Glutamatergic neuron (in vitro differentiated cells): ENCODE results near the gene PIM1. TPM values are rescaled to one million over a fixed set of nuclear protein-coding genes. Genes with fewer than 3 reads are reported as not detected.

ENCODE experiments used
- DNase-seq: peaks from one replicate; pipeline ENCODE4 v3.0.0; 2022
- H3K27ac Mint-ChIP-seq: one replicate; pipeline ENCODE4 v1.8.0; 2020; ENCODE audit warnings: mild to moderate bottlenecking, mixed read lengths, inconsistent platforms; ENCODE audit not compliant: unreplicated experiment
- H3K27me3 Mint-ChIP-seq: one replicate; pipeline ENCODE4 v1.8.0; 2020; ENCODE audit warnings: mild to moderate bottlenecking, moderate library complexity, mixed read lengths, inconsistent platforms; ENCODE audit not compliant: unreplicated experiment
- H3K36me3 Mint-ChIP-seq: one replicate; pipeline ENCODE4 v1.8.0; 2020; ENCODE audit warnings: mild to moderate bottlenecking, mixed read lengths, inconsistent platforms; ENCODE audit not compliant: unreplicated experiment
- H3K4me1 Mint-ChIP-seq: one replicate; pipeline ENCODE4 v1.8.0; 2020; ENCODE audit warnings: mild to moderate bottlenecking, low read depth, mixed read lengths, inconsistent platforms; ENCODE audit not compliant: unreplicated experiment
- H3K4me3 Mint-ChIP-seq: one replicate; pipeline ENCODE4 v1.8.0; 2020; ENCODE audit warnings: mild to moderate bottlenecking, mixed read lengths, inconsistent platforms; ENCODE audit not compliant: unreplicated experiment
- H3K9me3 Mint-ChIP-seq: one replicate; pipeline ENCODE4 v1.8.0; 2020; ENCODE audit warnings: mild to moderate bottlenecking, moderate library complexity, mixed read lengths, inconsistent platforms; ENCODE audit not compliant: unreplicated experiment
- total RNA-seq: library from RNA; stranded (reverse); fragmentation: NEBNext Ultra II Directional; extraction: Animal tissue kit (Norgen Biotek cat#: 25700); gene quantifications from one replicate; pipeline ENCODE4 v1.2.1, GENCODE V29; 2021; ENCODE audit not compliant: unreplicated experiment
- TF ChIP-seq, protein P1 (sequence below): fragments of 200-600 bp; sonication (generic); IDR thresholded peaks from one replicate; pipeline ENCODE4 v1.5.0; 2021; ENCODE audit not compliant: partially characterized antibody, unreplicated experiment

The PIM1 gene
- total RNA-seq, 1 donor from 2014 or later: 22.7 TPM

GRCh38 chr6:37205175-37205996 lies 35.4 kb downstream of the PIM1 start:
- Mint-ChIP-seq H3K9me3 (no peaks in the 10 kb centered on the region), H3K4me1 (peaks cover 2% of the 10 kb centered on the region), H3K27ac (no peak overlapping the region), H3K4me3 (no peak overlapping the region), H3K36me3 (no peaks in the 10 kb centered on the region), H3K27me3 (peaks cover 4% of the 10 kb centered on the region)
- TF ChIP-seq, protein P1, sequence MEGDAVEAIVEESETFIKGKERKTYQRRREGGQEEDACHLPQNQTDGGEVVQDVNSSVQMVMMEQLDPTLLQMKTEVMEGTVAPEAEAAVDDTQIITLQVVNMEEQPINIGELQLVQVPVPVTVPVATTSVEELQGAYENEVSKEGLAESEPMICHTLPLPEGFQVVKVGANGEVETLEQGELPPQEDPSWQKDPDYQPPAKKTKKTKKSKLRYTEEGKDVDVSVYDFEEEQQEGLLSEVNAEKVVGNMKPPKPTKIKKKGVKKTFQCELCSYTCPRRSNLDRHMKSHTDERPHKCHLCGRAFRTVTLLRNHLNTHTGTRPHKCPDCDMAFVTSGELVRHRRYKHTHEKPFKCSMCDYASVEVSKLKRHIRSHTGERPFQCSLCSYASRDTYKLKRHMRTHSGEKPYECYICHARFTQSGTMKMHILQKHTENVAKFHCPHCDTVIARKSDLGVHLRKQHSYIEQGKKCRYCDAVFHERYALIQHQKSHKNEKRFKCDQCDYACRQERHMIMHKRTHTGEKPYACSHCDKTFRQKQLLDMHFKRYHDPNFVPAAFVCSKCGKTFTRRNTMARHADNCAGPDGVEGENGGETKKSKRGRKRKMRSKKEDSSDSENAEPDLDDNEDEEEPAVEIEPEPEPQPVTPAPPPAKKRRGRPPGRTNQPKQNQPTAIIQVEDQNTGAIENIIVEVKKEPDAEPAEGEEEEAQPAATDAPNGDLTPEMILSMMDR: no peak
- DNase-seq: no peak

- no peaks in the 10 kb centered on the region for H3K9me3 Mint-ChIP-seq
- peaks cover 4% of the 10 kb centered on the region for H3K27me3 Mint-ChIP-seq
- TF ChIP-seq, protein P1: no peak
- no peak overlapping the region for H3K27ac Mint-ChIP-seq
- H3K4me3 Mint-ChIP-seq: no peak overlapping the region
- H3K36me3 Mint-ChIP-seq: no peaks in the 10 kb centered on the region
- no peak for DNase-seq
- H3K4me1 Mint-ChIP-seq: no peaks in the 10 kb centered on the region
Measured at GRCh38 chr6:37205997-37206340, 36.0 kb downstream of the PIM1 start.

- Mint-ChIP-seq H3K27me3 (peaks cover 4% of the 10 kb centered on the region), H3K9me3 (no peaks in the 10 kb centered on the region), H3K4me1 (no peaks in the 10 kb centered on the region), H3K4me3 (no peak overlapping the region), H3K27ac (no peak overlapping the region), H3K36me3 (no peaks in the 10 kb centered on the region)
- TF ChIP-seq, protein P1: no peak
- no peak for DNase-seq
Measured at GRCh38 chr6:37206622-37207021, 36.7 kb downstream of the PIM1 start.

DNA sequence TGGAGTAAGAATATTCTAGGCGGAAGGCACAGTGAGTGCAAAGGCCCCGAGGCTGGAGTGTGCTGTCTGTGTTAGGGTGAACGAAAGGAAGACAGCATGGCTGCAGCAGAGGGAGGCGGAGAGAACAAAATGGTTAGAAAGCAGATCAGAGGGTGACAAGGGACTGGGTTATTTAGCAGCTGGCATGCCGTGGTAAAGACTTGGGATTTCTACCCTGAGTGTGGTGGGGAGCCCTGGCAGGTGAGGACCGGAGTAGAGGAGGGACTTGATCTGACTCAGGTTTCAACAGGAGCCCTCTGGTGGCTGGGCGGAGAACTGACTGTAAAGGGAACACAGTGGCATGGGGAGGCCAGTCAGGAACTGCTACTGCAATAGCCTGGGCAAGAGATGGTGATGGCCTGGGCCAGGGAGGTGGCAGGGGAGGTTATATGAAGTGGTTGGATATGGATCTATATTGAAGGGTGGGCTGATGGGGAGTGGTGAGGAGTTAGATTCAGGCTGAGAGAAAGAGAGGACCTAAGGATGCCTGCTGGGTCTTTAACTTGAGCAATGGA lies 38.0 kb downstream of the PIM1 start:
- Mint-ChIP-seq H3K36me3 (no peaks in the 10 kb centered on the region), H3K4me1 (no peaks in the 10 kb centered on the region), H3K27me3 (peaks cover 5% of the 10 kb centered on the region), H3K4me3 (no peak overlapping the region), H3K27ac (no peak overlapping the region), H3K9me3 (peaks cover 2% of the 10 kb centered on the region)
- TF ChIP-seq, protein P1: peak; percentile 82
- peak; percentile 88 for DNase-seq

GRCh38 chr6:37208793-37209192 lies 38.8 kb downstream of the PIM1 start:
- no peak for DNase-seq
- Mint-ChIP-seq H3K4me1 (no peaks in the 10 kb centered on the region), H3K4me3 (no peak overlapping the region), H3K36me3 (no peaks in the 10 kb centered on the region), H3K9me3 (peaks cover 2% of the 10 kb centered on the region), H3K27ac (no peak overlapping the region), H3K27me3 (peaks cover 5% of the 10 kb centered on the region)
- TF ChIP-seq, protein P1: no peak
